NCI-H187 (cell line): ENCODE measurements around the gene PDZD8.
"Not testable (repeated sequence)": the region's sequence is repeated elsewhere in the genome, so short reads cannot be mapped to it uniquely, and the experiment has no call there.

Experiments
- DNase-seq, 2 experiments: peaks; one replicate each; lab custom pipeline; 2025; lab: John Stamatoyannopoulos, UW

The PDZD8 gene

DNA sequence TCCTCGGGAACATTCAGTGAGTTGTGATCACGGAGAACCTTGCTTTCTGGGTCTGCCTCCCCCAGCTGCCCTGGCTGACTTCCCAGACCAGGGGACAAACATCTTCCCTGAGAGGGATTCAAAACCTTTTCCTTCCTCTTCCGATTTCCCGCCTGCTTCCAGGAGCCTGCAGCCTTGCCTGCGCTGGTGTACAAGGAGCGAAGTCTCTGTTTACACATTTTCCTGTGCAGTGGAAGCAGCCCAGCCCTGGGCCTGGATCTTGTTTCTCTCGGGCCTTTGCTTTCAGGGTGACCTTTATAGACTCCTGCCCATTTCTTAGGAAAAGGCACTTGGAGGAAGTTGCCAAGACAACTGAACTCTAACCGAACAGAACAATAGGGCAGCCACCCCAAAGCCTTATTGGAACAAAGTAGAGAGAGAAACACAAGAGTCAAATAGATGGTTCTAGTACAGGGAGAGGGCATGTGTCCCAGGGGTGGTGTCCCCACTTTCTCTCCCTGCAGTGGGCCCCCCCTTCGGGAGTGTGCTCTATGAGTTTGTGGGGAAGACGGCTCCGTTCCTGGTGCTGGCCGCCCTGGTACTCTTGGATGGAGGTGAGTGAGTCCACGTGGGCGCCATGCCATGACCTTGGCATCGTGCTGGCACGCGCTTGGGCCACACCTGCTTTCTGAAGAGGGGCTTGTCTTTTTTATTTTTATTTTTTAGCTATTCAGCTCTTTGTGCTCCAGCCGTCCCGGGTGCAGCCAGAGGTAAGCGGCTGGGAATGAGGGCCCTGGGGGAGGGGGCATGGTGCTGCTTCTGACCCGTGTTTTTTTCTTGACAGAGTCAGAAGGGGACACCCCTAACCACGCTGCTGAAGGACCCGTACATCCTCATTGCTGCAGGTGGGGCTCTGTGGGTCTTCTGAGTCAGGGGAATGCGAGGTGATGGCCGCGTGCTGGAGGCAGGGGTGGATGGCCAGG lies 120.2 kb downstream of the PDZD8 start:
- no peak for DNase-seq

DNA sequence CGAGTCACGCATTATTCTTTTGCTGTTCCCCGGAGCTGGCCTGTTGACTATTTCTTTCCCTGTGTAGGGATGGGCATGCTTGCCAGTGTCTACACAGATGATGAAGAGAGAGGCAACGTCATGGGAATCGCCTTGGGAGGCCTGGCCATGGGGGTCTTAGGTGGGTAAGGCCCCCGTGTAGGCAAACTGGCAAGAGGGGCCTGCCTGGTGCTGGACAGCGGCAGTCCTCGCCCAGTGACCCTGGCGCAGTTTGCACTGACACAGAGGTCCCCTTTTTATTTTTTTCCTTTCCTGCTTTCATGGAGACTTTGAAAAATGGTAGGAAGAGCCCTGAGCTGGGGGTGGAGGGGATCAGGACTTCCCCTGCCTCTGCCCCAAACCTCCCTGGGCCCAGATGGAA lies 120.9 kb downstream of the PDZD8 start:
- DNase-seq = no peak

GRCh38 chr10:117253908-117254307 lies 121.3 kb downstream of the PDZD8 start:
- DNase-seq = no peak

GRCh38 chr10:117250411-117250810 lies 124.8 kb downstream of the PDZD8 start:
- DNase-seq = no peak

DNA sequence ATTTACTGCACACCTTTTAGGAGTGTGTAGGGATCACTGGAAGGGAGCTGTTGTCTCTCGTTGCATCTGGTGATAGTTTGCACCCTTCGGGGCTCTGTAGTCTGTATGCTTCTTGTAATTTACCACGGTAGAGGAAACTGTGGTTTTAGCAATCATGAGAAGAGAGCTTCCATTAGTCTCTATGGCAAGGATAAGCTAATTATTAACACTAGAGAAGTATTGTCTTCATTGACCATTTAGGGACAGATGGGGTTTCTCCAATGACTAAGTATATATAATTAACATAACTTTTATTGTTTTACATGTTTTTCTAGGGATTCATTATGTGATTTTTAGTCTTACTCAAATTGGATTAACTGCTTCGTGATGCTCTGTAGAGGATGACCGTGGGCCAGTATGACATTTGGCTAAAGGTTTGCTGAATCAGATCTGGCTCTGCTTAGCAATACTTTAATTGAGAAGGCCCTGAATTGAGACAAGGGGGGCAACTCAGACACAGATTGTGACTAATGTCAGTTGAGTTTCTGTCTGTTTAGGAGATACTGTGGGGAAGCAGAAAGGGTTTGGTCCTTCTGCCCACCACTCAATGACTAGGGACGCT lies 125.6 kb downstream of the PDZD8 start:
- DNase-seq = no peak

DNA sequence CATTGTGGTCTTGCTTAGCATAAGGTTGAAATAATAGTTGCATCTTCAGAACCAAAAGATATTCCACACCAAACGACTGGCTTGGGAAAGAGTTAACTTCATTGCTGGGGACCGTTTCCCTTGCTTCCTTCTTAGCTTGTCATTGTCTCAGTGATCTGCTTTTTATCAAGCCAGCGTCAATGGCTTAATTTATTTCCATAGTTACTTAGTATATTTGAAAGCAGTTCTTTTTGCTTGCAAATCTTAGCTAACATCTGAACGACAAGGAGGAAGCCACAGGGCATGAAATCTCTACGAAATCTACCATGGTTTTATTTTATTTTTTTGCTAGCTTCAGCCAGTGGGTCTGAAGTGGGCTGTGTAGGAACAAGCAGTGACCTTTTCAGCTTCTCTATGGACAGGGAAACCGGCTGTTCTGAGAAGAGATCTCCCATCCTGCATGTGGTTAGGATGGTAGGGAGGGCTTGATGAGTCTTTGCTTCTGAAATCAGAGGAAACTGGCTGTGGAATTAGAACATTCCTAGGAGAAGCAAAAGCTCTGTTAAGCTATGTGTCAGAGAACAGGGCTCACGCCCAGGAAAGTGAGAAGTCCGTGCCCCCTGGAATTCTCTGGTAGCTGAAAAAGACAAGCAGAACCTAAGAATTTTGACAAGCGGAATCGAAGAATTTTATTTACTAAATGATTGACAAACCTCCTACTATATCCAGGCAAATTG lies 126.3 kb downstream of the PDZD8 start:
- DNase-seq = no peak

DNA sequence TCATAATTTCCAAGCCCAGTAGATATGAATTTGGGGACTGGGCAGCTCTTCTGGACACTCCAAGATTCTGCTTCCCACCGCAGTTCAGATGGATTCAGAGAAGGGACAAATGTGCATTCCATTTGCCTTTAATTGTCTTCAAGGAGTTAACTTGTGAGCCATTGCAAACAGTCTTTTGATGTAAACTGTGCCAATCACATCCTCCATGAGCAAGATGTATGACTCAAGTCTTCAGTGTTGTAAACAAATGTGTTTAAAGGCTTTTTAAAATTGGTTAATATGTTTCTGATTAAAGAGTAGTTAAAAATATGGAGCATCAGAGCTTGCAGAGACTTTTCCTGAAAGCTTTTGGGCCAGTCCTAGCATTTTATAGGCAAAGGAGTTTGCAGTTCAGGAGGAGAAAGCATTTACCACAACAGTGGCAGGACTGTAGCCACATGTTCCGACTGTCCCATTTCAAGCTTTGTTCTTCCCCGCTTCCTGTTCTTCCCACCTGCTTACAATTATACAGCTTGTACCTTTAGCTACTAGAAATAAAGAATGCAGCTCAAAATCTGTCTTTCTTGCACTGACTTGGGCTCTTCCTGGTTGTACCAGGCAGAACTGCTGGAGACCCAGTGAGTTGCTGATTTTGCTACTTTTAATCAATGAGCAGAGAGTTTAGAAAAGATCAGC lies 128.1 kb downstream of the PDZD8 start:
- DNase-seq = no peak

DNA sequence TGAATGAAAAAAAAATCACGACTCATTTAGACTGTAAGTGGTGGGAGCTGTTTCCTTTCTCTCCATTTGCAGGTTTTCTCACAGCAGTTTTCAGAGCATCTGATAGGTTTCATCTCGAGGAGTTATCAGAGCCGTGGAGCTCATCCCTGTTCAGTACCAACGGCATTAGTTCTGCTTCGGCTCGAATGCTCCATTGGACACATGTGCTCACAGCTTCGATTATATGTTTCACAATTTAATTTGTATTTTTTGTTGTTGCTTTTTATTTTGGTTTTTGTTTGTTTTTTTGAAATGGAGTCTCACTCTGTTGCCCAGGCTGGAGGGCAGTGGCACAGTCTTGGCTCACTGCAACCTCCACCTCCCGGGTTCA lies 132.8 kb downstream of the PDZD8 start:
- DNase-seq = no peak

DNA sequence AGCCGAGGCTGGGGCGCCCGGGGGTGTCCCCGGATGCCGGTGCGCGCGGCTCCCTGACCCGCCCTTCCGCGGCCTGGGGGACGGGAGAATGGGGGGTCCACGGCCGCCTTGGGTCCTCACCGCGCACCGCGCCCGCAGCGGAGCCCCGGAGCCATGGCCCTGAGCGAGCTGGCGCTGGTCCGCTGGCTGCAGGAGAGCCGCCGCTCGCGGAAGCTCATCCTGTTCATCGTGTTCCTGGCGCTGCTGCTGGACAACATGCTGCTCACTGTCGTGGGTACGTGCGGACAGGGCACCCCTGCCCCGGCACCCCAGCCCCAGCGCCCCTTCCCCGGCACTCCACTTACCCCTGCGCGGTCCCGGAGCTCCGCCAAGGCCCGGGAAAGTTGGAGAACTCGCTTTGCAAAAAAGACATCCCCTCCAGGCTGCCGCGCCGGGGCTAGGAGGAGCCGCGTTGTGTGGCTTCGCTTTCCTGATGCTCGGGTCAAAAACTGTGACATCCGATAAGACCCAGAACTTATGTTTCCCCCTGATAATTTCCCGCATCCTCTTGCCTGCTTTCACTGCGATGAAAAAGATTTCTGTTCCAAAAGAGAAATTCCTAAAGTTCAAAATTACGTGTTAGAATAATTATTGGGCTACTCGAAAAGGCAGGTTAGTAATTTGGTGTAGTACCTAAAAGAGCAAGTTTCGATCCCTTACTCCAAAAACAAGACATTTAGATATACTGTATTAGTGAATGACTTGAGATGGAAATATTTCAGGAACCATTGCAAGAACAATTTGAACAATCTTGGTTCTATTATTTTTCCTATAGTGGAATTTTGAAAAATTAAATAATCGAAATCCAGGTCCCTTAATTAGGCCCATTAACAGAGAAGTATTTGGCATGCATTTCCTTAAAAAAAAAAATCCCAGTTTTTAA lies 133.4 kb downstream of the PDZD8 start:
- DNase-seq = no peak

GRCh38 chr10:117240621-117241529 lies 134.4 kb downstream of the PDZD8 start, which contains the start of gene SLC18A2:
Gene SLC18A2, plus strand, starts transcription at chr10:117241114. Its CDS starts 580 bp downstream, at chr10:117241694.
- DNase-seq = no peak

GRCh38 chr10:117239721-117240620 lies 135.3 kb downstream of the PDZD8 start:
- no peak for DNase-seq

DNA sequence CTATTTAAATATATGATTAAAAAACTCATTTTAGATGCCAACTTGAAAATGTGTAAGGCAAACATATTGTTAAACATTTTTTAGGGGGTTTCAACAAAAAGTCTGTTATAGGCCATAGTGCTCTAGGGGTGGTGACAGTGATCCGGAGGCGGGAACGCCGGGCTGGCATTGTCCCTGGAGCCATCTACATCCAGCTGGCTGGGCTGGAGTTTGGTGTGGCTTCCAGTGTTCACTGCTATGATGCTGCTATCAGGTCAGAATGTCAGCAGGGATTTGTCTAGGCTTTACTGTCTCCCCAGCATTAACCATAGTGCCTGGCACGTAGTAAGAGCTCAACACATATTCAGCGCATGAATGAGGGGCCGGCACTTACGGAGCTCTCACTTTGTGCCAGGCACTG lies 136.2 kb downstream of the PDZD8 start:
- no peak for DNase-seq

DNA sequence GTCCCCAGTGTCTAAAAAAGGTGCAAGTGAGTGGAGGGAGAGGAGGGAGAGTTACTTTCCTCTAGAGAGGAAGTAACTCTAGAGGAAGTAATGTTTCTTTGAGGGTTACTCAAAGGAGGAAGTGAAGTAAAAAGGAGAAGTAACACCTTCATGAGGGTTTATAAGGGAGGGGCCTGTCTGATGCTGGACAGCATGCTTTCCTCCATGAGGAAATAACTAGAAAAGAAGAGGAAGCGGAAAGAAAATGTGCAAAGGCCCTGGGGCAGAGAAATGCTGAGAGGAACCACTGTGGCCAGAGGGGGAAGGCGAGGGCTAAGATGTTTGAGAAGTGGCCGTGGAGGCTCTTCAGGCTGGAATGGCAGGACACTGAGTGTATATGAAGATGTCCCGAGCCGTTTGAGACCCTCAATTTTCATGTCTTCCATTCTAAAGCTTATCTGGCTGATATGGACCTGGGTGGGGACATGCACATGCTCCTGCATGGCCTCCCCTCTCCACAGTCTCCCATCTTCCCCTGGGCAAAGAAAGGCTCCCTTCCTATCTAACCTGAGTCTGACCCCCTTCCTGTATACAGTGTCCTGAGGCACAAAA lies 137.7 kb downstream of the PDZD8 start:
- DNase-seq = no peak

GRCh38 chr10:117230107-117230506 lies 145.1 kb downstream of the PDZD8 start:
- not testable (repeated sequence) for DNase-seq

DNA sequence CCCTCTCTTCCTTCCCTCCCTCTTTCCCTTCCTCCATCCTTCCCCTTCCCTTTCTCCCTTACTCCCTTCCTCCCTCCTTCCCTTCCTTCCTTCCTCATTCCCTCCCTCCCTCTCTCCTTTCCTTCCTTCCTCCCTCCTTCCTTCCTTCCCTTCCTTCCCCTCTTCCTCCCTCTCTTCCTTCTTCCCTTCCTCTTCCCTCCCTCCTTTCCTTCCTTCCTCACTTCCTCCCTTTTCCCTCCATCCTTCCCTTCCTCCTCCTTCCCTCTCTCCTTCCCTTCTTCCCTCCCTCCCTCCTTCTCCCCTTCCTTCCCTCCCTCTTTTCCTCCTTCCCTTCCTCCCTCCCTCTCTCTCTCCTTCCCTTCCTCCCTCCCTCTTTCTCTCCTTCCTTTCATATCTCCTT lies 147.0 kb downstream of the PDZD8 start:
- no peak for DNase-seq
